ENCODE measurements around the gene PLEKHN1. TPM values are rescaled to one million over a fixed set of nuclear protein-coding genes. Genes with fewer than 3 reads are reported as not detected.
A peak's percentile ranks its signal among the peaks of the same experiment; 100 is the strongest.
"Not testable (repeated sequence)": the region's sequence is repeated elsewhere in the genome, so short reads cannot be mapped to it uniquely, and the experiment has no call there.

PLEKHN1 gene
- total RNA-seq, 1 experiment from 2014 or later, result 0.11 TPM

DNA sequence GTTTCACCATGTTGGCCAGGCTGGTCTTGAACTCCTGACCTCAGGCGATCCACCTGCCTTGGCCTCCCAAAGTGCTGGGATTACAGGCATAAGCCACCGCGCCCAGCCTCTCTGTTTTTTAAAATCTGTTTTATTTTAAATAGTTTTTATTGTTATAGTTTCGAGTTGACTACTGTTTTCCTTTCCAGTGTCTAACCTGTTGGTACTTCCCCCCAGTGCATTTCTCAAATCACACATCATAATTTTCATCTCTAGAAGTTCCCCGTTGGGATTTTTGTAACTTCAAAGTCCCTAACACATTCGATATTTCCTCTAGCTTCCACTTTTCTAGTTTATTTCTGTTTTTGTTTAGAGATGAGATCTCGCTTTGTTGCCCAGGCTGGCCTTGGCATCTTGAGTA is 26.1 kb downstream of the PLEKHN1 start:
- no peak for DNase-seq (ENCODE audit: low read depth)

DNA sequence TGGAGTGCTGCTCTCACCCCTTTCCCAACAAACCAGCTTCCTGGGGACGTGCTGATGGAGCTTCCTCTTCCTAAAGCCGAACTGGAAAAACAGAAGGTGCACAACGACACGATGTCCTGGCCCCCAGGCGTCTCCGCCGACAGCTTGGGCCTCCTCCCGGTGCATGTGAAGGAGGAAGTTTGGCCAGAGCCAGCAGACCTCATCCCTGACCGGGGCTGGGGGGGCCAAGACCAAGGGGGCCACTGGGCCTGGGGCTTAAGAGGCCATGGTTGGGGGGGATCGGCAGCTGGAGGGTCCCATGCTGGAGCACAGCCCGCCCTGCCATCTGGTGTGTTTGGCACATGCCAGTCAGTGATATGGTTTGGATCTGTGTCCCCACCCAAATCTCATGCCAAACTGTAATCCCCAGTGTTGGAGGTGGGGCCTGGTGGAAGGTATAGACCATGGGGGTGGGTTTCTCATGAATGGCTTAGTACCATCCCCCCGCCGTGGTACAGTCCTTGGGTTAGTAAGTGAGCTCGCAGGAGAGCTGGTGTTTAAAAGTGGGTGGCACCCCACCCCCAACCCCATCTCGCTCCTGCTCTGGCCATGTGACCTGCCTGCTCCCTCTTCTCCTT is 27.2 kb downstream of the PLEKHN1 start:
- no peak for DNase-seq (ENCODE audit: low read depth)

DNA sequence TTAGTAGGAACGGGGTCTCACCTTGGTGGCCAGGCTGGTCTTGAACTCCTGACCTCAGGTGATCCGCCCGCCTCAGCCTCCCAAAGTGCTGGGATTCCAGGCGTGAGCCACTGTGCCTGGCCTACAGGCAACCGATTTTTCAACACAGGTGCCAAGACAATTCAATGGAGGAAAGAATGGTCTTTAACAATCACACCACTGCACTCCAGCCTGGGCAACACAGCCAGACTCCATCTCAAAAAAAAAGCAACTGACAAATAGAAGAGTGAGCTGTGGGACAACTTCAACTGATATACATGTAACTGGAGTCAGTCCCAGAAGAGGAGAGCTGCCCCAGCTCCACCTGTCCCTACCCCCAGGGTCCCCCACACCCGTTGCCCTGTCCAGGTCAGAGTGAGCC is 28.3 kb downstream of the PLEKHN1 start:
- DNase-seq (ENCODE audit: low read depth), result not testable (repeated sequence)

DNA sequence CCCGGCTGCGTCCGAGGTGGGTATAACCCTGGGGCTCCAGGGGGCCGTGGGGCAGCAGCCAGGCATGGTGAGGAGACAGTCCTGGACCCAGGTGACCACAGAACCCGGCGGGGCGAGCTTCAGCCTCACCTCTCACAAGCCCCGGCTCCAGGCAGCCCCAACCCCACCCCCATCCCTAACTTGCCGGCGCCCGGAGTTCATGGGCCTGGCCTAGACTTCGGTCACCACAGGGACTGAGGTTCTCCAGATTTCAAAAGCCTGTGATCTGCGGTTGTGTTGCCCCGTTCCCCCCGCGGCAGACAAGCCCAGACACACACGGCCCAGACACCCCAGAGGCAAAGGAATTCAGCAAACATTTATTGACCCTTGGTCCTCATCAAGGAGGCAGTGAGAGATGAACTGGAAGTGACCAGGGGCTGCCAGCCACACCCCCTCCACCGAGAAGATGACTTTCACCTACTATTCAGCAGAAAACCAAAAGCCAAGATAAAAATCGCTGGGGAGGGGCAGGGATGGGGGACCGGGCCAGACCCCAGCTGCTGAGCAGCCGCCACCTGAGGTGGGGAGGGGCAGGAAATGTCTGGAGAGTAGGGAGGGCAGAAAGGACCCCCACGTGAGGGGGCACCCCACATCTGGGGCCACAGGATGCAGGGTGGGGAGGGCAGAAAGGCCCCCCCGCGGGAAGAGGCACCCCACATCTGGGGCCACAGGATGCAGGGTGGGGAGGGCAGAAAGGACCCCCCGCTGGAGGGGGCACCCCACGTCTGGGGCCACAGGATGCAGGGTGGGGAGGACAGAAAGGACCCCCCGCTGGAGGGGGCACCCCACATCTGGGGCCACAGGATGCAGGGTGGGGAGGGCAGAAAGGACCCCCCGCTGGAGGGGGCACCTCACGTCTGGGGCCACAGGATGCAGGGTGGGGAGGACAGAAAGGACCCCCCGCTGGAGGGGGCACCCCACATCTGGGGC is 29.7 kb downstream of the PLEKHN1 start:
- DNase-seq (ENCODE audit: low read depth), result no peak

DNA sequence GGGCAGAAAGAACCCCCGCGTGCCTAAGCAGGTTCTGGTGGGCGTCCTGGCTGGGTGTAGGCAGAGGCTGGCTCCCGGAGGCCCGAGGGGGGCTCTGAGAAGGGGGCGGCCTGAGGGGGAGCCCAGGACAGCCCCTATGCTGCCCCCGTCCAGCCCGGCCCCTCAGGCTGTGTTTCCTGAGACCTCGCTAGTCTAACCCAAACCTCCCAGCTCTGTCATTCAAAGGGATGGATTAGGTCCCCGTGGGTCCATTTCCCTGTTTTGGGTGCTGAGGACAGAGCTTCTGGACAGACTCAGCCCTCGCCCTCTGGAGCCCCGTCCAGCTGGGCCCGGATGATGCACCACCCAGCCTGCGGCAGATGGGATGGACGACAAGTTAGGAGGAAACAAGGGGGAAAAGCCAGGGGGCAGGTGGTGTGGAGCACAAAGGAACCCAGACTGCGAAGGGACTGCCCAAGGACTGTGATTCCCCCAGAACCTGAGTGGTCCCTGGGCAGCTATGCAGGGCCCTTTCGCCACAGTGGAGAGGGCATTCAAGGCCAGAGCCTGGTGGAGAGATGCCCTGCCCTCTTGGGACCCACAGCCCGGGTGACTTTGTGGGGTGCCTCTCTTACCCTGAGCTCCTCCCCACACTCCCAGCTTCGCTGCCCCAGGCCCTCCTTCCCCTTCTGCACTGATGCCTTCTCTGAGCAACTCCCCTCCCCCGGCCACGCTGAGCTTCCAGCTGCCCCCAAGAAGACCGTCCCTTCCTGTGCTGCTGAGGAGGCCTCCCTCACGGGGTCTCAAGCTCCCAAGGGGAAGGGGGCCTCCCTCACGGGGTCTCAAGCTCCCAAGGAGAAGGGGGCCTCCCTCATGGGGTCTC is 30.8 kb downstream of the PLEKHN1 start:
- no peak for DNase-seq (ENCODE audit: low read depth)

DNA sequence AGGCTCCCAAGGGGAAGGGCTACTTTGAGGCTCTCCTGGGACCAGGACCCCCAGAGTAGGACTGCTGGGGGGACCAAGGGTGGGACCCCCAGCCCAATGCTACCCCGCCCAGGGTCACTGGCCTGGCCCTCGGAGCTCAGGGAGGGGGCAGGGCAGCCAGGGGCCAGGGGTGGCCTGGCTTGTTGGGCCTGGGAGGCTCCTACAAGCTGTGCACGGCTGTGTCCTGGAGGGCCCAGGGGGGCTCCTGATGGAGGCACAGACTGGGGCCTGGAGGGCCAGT is 31.4 kb downstream of the PLEKHN1 start:
- peak; percentile 17 for DNase-seq (ENCODE audit: low read depth)

DNA sequence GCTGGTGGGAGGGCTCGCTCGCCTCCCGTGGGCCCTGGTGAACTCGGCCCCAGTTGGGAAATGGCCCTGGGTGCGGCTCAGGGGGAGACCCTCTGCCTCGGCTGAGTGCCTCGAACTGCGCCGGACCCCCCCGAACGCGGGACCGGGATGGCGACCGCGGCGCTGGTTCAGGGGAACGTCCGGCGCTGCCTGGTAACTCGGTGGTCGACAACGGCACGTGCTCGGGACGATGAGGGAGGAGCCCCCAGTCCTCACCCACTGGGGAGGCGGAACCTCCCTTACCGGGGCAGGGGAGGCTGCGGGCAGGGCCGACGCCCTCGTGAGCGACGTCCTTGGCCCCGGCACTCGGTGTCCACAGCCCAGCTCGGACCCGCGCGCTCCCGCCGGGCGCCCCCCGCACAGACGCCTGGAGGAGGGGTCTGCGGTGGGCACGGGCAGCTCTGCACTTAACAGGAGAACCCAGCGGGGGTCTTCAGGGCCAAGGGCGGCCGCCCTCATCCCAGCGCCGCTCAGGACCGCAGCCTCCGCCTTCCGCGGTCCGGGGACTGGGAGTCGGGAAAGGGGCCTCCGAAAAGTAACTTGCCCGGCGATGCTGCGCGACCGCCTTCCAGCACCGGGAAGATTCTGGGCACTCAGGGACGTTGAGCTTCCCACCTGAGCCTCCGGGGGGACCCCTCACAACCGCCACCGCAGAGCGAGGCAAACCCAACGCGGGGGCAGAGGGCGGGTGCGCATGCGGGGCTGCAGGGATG is 31.9 kb downstream of the PLEKHN1 start:
- peak; percentile 58 for DNase-seq (ENCODE audit: low read depth)

DNA sequence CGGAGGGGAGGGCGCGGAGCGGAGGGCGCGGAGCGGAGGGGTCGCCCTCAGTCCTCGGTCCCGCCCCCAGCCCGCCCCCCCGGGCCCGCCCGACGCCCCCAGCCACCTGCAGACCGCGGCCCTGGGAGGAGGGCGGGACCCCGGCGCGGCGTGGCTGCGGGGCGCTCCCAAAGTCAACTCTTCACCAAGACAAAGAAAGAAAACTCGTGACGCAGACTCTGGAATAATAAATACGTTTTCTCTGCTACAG is 32.4 kb downstream of the PLEKHN1 start:
- DNase-seq (ENCODE audit: low read depth), result no peak

DNA sequence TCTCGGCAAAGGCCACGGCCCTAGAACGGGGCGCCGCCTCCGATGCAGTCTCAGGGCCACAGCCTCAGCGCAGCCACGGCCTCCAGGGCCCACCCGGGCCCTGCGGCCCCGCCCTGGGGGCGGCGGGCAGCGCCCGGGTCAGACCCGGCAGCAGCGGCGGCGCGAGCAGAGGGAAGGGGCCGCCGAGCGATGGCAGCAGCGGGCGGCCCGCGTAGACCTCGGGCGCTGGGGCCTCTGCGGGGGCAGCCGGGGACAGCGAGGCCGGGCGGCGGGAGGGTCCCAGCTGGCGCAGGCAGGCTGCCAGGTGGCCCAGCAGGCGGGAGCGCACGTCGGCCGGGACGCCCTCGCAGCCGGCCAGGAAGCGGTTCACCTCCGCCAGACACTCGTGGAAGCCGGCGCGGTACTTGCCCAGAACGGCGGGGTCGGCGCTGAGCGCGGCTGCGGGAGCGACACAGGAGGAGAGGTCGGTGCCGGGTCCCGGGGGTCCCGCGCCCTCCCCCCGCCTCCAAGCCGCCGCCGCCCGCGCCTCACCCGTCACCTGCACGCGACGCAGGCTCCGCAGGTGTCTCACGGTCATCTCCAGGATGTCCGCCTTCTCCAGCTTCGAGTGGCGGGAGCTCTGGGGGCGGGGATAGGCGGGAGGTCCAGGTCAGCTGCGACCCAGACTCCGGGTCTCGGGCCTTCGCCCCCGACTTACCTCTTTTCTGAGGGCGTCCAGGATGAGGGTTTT is 32.9 kb downstream of the PLEKHN1 start:
- peak; percentile 69 for DNase-seq (ENCODE audit: low read depth)

DNA sequence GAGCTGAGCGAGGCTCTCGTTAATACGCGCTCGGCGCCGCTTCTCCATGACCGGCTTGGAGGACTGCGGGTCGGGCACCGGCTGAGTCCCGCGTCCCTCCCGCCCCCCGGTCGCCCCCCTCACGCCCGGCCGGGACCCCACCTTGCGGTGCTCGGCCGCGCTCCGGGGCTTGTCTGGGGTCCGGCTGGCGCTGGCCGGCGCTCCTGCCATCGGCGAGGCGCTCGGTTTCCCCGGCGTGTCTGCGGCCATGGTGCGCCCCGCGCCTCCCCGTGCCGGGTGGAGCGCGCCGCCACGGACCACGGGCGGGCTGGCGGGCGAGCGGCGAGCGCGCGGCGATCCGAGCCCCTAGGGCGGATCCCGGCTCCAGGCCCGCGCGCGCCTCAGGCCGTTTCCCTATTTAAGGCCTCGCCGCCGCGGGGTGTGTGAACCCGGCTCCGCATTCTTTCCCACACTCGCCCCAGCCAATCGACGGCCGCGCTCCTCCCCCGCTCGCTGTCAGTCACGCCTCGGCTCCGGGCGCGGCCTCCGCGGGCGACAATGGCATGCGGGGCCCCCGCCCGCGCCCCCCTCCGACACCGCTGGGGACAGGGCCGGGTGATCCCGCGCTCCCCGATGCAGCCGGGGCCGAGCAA is 33.6 kb downstream of the PLEKHN1 start, which contains the start of gene HES4:
Gene HES4 (minus strand): TSS at position 373 of the 632 bp plus-strand sequence. CDS start 124 bp downstream, at position 249.
- DNase-seq (ENCODE audit: low read depth), result peak; percentile 97

DNA sequence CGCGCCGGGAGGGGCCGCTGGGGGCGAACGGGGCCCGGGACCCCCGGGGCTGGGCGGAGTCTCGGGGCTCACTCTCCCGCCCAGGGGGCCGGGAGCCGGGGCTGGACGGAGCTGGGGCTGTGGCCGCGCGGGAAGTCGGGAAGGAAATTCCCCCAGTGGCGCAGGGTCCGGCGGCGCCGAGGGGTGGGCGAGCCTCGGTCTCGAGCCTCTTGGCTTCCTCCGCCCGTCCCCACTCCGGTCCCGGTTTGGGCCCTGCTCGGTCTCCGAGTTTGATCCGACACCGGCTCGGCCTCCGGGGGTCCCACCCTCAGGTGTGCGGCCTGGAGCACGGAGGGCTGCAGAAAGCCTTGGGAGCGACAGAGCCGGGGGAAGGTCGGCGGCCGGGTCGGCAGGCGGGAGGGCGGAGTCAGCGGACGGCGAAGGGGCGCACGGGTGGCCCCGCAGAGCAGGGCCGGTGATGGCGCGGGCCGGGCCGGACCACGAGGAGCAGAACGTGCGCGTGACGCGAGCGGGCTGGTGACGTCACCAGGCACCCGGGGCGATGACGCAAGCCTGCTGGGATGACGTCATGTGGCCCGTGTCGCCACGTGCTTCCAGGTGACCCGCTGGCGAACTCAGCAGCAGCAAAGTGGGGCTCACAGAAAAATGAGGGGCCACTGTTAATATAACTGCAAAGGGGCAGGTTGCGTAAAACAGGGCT is 34.2 kb downstream of the PLEKHN1 start:
- peak; percentile 94 for DNase-seq (ENCODE audit: low read depth)

DNA sequence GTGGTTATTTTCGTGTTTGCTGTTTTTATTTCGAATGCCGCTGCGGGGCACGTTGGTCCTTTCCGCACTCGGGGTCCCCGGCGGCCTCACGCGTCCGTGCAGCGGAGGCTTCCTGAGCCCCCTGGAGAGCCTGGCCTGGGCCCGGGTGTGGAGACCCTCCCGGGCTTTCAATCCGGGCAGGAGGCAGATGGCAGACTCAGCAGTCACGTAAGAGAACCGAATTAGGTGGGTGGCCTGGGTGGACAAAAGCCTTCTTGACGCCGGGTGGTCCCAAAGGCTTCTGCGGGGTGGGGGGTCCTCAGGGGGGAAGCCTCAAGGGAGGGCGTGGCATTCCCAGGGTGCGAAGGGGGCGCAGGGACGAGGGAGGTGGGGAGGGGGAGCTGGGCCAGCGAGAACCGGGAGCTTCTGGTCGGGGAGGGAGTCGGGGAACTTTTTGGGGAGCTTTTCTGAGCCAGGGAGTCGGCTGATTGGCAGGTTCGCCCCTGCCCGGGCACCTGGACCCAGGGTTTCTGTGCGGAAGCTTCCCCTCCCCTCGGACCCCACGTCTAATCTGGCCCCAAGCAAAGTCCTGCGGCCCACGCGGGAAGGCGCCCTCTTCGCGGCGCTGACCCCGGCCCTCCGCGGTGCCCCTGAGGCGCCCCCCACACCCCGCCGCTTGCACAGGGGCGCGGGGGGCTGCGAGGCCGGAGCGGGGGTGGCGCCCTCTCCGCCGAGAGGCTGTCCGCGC is 34.9 kb downstream of the PLEKHN1 start:
- peak; percentile 50 for DNase-seq (ENCODE audit: low read depth)

DNA sequence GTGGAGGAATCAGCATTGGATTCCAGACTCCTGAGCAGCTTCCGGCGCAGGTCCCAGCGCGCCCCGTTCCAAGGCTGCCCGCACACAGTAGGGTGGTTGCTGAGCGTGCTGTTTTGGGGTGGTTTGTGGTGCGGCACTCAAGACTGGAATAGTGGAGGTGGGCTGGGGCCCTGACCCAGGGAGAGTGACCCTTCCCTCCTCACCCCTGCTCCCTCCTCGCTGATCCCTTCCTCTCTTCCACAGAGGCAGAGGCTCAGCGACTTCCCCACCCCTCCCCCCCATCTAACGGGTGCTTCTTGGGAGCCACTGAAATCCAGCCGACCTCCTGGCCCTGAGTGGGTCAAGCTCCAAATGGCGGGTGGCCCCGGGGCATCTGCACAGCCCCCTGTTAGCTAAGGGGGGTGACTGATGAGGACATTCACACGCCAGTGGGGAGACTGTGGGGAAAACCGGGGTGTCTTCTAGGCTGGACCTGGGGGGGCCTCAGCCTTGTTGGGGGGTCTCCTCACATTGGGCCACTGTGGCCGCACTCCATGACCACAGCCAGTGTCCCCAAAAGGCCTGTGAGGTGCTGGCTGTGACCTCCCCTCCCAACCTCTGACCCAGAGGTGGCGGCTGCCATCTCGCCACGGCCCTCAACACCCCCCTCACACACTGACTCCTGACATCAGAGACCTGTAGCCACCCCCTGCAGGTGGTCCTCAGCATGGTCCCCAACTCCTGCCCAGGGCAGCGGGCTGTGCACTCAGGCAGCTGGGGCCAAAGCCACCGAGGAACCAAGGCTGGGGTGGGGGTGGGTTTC is 37.5 kb downstream of the PLEKHN1 start:
- DNase-seq (ENCODE audit: low read depth), result no peak

DNA sequence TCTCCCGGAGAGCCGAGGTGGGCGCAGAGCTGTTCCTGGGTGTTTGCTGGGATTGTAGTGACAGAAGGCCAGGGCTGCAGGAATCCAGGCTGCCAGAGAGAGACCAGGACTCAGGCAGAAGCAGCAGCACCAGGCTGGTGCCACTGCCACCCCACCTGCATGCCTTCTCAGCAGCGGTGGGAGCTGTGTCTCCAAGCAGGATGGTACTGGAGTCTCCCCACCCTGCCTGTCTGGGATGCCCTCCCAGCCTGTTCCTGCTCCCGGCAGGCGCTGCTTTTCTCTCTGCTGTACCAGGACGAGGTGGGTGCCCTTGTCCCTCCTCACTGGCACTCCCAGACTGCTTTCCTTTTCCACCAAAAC is 38.1 kb downstream of the PLEKHN1 start:
- no peak for DNase-seq (ENCODE audit: low read depth)

DNA sequence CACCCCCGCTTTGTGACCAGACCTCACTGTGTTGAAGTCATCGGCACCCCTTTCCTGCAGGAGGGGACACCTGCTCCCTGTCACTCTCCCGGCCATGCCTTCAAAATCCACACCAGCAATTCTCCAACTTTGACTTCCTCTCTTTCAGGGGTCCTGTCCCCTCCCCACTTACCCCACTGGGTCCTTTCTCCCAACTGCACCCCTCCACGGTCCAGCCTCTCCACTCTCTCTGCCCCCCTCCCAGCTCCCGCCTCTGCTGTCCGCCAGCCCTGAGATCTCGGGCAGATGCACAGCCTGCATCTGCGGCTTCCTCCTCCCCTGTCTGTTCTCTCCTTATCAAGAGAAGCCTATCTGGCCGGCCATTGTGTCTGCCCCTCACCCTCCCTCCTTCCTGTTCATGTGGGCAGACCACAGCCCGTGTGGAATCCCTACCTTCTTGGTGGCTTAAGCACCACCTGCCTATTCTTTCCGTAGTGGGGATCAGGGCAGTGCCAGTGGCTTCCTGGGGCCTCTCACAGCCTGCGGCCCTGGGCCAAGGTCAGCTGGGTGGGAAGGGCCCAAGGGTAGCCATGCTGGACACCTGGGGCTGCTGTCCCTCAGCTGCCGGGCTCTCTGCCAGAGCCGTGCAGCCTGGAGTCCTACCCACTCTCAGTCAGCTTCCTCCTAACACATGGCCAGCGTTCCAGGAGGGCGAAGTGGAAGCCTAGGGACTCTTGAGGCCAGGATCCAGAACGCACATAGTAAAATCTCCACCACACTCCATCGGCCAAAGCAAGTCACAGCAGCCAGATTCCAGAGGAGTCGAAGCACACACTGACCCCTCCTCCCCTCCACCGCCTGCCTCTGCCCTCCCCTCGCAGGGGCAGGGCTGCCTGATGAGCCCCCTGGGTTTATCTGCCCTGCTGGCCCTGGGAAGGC is 38.8 kb downstream of the PLEKHN1 start:
- peak; percentile 60 for DNase-seq (ENCODE audit: low read depth)

DNA sequence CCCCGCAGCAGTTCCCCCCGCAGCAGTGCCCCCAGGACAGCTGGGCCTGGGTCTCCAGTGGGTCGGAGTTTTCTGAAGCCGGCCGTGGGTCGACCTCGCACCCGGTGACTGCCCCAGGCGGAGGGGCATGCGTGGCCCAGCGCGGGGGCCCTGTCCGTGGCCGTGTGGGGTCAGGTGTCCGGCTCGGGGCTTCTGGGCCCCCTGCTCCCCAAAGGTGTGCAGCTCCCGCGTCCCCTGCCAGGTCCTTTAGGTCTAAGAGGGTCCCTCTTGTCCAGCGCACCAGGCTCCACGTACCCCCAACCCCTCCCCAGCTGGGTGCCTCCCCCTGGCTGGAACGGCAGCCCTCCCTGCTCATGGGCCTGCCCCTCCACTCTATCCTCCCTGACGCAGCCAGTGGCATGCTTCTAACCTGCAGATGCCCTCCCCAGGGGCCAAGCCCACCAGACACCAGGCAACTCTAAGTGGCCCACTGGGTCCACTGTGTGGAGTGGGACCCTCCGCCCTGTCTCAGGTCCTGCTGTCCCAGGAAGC is 39.6 kb downstream of the PLEKHN1 start:
- no peak for DNase-seq (ENCODE audit: low read depth)

All from Daoy (cell line).